Activated CD4-positive, alpha-beta T cell treated with anti-CD3 and anti-CD28 coated beads, Interleukin-2, amount 50 U/mL, for 24 hours (primary cell): ENCODE data around the gene PGF.

Experiments
- DNase-seq, 2 donors: peaks; one replicate each; pipeline ENCODE4 v3.0.0-alpha.2; 2020; ENCODE audit warnings: low read depth in 1 of 2, low spot score in 1 of 2

The PGF gene

GRCh38 chr14:74904635-74905503 is 50.5 kb downstream of the PGF start:
- DNase-seq = no peak

GRCh38 chr14:74902941-74903705 is 52.3 kb downstream of the PGF start:
- no peak for DNase-seq

DNA sequence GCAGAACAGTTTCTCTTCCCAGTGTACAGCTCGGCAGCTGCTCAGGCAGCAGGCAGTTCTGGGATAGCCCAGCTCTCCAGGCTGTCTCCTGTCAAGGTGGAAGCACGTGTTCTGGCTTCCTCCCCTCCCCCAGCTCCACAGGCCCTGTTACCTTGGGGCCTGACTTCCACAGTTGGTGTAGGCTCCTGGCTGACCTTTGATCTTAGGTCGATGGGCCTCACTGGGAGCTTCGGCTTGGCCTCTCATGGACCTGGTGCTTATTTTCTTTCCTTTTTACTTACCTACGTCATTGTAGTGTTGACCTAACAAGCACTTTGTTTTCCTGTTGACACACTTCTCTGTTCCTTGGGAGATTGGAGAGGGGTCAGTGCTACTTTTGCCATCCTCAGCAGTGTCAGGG is 56.7 kb downstream of the PGF start:
- DNase-seq = no peak

- DNase-seq = no peak
Measured at GRCh38 chr14:74898083-74898482, 57.3 kb downstream of the PGF start.

GRCh38 chr14:74897642-74898041 is 57.8 kb downstream of the PGF start:
- DNase-seq = no peak

DNA sequence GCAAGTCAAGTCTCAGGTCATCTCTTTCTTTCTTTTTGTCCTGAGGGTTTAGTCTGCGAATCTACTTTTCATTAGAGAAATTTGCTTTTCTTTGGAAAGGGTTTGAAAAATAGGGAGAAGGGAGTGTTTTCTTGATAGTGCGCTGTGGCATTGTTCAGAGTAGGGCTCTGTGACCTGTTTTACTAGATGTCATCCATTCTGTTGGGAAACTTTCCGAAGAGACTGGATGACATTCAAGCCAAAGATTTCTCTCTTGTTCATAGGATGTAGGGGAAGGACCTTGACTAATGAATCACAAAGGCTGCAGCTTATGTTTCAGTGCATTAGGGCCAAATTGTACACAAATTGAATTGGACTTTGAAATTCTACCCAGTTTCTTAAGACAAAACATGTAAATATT is 59.0 kb downstream of the PGF start:
- no peak for DNase-seq

DNA sequence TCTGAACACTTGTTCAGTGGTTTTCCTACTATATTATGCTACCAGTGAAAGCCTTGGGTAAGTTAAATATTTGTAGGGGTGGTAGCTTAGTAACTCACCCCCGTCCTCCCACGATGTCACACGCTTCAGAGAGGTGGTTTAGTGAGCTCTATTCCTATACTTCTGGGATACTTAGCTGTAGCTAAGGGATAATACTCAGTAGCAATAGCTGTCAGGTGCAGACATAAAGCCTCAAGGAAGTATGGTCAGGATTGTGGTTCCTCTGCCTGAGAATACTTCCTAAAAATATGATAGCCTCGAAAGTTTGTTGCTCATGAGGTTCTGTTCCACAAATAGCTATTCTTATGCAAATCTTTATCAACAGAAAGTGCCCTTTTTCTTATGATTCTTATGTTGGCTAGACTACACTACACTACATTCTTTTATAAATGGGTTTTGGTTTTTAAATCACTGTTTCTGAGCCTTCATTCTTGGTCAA is 61.7 kb downstream of the PGF start:
- no peak for DNase-seq

- no peak for DNase-seq
Measured at GRCh38 chr14:74892745-74893144, 62.7 kb downstream of the PGF start.

DNA sequence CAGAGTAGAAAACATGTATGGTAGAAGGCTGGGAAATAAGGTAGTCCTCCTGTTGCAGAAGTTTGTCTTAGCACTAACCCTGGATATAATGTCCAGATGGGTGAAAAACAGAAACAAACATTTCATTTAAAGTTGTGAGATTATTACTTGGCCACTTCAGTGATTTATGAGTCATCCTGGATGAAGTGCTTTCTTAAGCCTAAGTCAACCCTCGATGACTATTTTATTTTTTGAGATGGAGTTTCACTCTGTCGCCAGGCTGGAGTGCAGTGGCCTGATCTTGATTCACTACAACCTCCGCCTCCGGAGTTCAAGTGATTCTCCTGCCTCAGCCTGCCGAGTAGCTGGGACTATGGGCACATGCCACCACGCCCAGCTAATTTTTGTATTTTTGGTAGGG is 63.5 kb downstream of the PGF start:
- DNase-seq = no peak
